ENCODE data around the gene SOHLH1. TPM values are rescaled to one million over a fixed set of nuclear protein-coding genes. Genes with fewer than 3 reads are reported as not detected.

SOHLH1 gene
- polyA plus RNA-seq, 3 donors = not detected

- DNase-seq (ENCODE audit: low read depth in 3 of 3, low spot score in 2 of 3) = no peak
Observed at GRCh38 chr9:135663857-135664256, 35.4 kb downstream of the SOHLH1 start.

GRCh38 chr9:135663451-135663770, 35.9 kb downstream of the SOHLH1 start:
- DNase-seq (ENCODE audit: low read depth in 3 of 3, low spot score in 2 of 3) = no peak

- DNase-seq (ENCODE audit: low read depth in 3 of 3, low spot score in 2 of 3) = no peak
Observed at GRCh38 chr9:135662758-135663450, 36.4 kb downstream of the SOHLH1 start, which contains the start of gene LCN9. Gene LCN9, plus strand, starts transcription at chr9:135663309. Its CDS starts 13 bp downstream, at chr9:135663322.

- DNase-seq (ENCODE audit: low read depth in 3 of 3, low spot score in 2 of 3) = no peak
Observed at GRCh38 chr9:135661816-135662560, 37.3 kb downstream of the SOHLH1 start.

- no peak for DNase-seq (ENCODE audit: low read depth in 3 of 3, low spot score in 2 of 3)
Observed at GRCh38 chr9:135660407-135660806, 38.9 kb downstream of the SOHLH1 start.

- DNase-seq (ENCODE audit: low read depth in 3 of 3, low spot score in 2 of 3) = no peak
Observed at GRCh38 chr9:135659252-135659651, 40.0 kb downstream of the SOHLH1 start.

- DNase-seq (ENCODE audit: low read depth in 3 of 3, low spot score in 2 of 3) = no peak
Observed at GRCh38 chr9:135657416-135657815, 41.9 kb downstream of the SOHLH1 start.

GRCh38 chr9:135655317-135655716, 44.0 kb downstream of the SOHLH1 start:
- no peak for DNase-seq (ENCODE audit: low read depth in 3 of 3, low spot score in 2 of 3)

GRCh38 chr9:135650408-135650807, 48.9 kb downstream of the SOHLH1 start:
- DNase-seq (ENCODE audit: low read depth in 3 of 3, low spot score in 2 of 3) = no peak

- no peak for DNase-seq (ENCODE audit: low read depth in 3 of 3, low spot score in 2 of 3)
Observed at GRCh38 chr9:135649508-135649907, 49.8 kb downstream of the SOHLH1 start.

- no peak for DNase-seq (ENCODE audit: low read depth in 3 of 3, low spot score in 2 of 3)
Observed at GRCh38 chr9:135648494-135649410, 50.5 kb downstream of the SOHLH1 start.

- no peak for DNase-seq (ENCODE audit: low read depth in 3 of 3, low spot score in 2 of 3)
Observed at GRCh38 chr9:135647884-135648283, 51.4 kb downstream of the SOHLH1 start.

- DNase-seq (ENCODE audit: low read depth in 3 of 3, low spot score in 2 of 3) = no peak
Observed at GRCh38 chr9:135644631-135645218, 54.6 kb downstream of the SOHLH1 start.

Other genes with a start within 250 kb of the SOHLH1 start
- 10 to 100 TPM; 28.3 to 31.0 (median 29.1) TPM for gene PPP1R26, start 219.7 kb downstream of the SOHLH1 start, polyA plus RNA-seq (ENCODE audit: insufficient read length in 3 of 3)
- 10 to 100 TPM; 41.1 to 47.2 (median 42.3) TPM for gene MRPS2, start 198.8 kb downstream of the SOHLH1 start, polyA plus RNA-seq (ENCODE audit: insufficient read length in 3 of 3)
- not detected for gene LCN1, start 178.0 kb downstream of the SOHLH1 start, polyA plus RNA-seq (ENCODE audit: insufficient read length in 3 of 3)
- gene OBP2A, start 153.4 kb downstream of the SOHLH1 start, polyA plus RNA-seq (ENCODE audit: insufficient read length in 3 of 3) = under 1 TPM in 1 of 3 donors, not detected in 2; 0.44 TPM
- under 1 TPM in 1 of 3 donors, not detected in 2; 0.28 TPM for gene PAEP, start 137.7 kb downstream of the SOHLH1 start, polyA plus RNA-seq (ENCODE audit: insufficient read length in 3 of 3)
- gene GLT6D1, start 59.9 kb downstream of the SOHLH1 start, polyA plus RNA-seq (ENCODE audit: insufficient read length in 3 of 3) = not detected
- not detected for gene LCN9, start 36.2 kb downstream of the SOHLH1 start, polyA plus RNA-seq (ENCODE audit: insufficient read length in 3 of 3)
- gene KCNT1, start 2.7 kb upstream of the SOHLH1 start, polyA plus RNA-seq (ENCODE audit: insufficient read length in 3 of 3) = under 1 TPM; 0.06 to 0.08 (median 0.06) TPM
- gene CAMSAP1, start 208.1 kb upstream of the SOHLH1 start, polyA plus RNA-seq (ENCODE audit: insufficient read length in 3 of 3) = 10 to 100 TPM; 21.5 to 25.0 (median 21.6) TPM